Omental fat pad (tissue), 4 donors: ENCODE data around the gene MVB12A. TPM values are rescaled to one million over a fixed set of nuclear protein-coding genes. Genes with fewer than 3 reads are reported as not detected.

Source experiments
- ATAC-seq: fragments of 150-250 bp; one replicate; pipeline ENCODE4 v1.9.1; 2016; ENCODE audit warnings: mild to moderate bottlenecking, moderate library complexity; ENCODE audit not compliant: low FRiP score
- DNase-seq: peaks from one replicate; pipeline ENCODE4 v3.0.0-alpha.2; 2019; ENCODE audit warnings: low spot score
- CTCF ChIP-seq, 3 donors: fragments of 450-650 bp; IDR thresholded peaks; one replicate each; pipeline ENCODE4 v1.5.1; 2016 to 2017; ENCODE audit warnings: antibody characterized with exemption in 3 of 3, mild to moderate bottlenecking in 3 of 3, moderate library complexity in 2 of 3
- total RNA-seq, 4 donors: library from RNA; depleted of rRNA; stranded (reverse); fragments of >200 nt; gene quantifications; one replicate each; pipeline ENCODE4 v1.1.0, GENCODE V29; 2016

The MVB12A gene
- total RNA-seq, 4 donors from 2014 or later, result 34.1 to 65.0 (median 45.9) TPM

- no peak for ATAC-seq
- DNase-seq, result no peak
- no peak for TF ChIP-seq CTCF (IDR thresholded peaks at IDR 0.05)
Observed at GRCh38 chr19:17471410-17472125, 51.7 kb downstream of the MVB12A start.

- no peak for DNase-seq
- no peak for TF ChIP-seq CTCF (IDR thresholded peaks at IDR 0.05)
- ATAC-seq, result no peak
Observed at GRCh38 chr19:17473041-17473440, 53.2 kb downstream of the MVB12A start.

Other genes starting within 250 kb of the MVB12A start
- gene USE1, start 204.7 kb upstream of the MVB12A start, total RNA-seq, result 10 to 100 TPM; 14.5 to 22.3 (median 20.7) TPM
- gene OCEL1, start 193.8 kb upstream of the MVB12A start, total RNA-seq, result 10 to 100 TPM in 1 of 4 donors, 1 to 10 TPM in 3; 6.7 to 17.7 (median 9.3) TPM
- 10 to 100 TPM; 16.9 to 45.4 (median 29.8) TPM for gene NR2F6, start 174.1 kb upstream of the MVB12A start, total RNA-seq
- 10 to 100 TPM in 1 of 4 donors, 1 to 10 TPM in 3; 2.4 to 43.3 (median 5.8) TPM for gene USHBP1, start 155.3 kb upstream of the MVB12A start, total RNA-seq
- gene BABAM1, start 152.6 kb upstream of the MVB12A start, total RNA-seq, result 10 to 100 TPM; 46.0 to 62.1 (median 59.1) TPM
- under 1 TPM; 0.47 to 0.82 (median 0.52) TPM for gene ANKLE1, start 138.1 kb upstream of the MVB12A start, total RNA-seq
- gene ABHD8, start 116.6 kb upstream of the MVB12A start, total RNA-seq, result 10 to 100 TPM in 2 of 4 donors, 1 to 10 TPM in 2; 6.1 to 13.2 (median 11.1) TPM
- 100 to 1,000 TPM in 3 of 4 donors, 10 to 100 TPM in 1; 87.9 to 134 (median 119) TPM for gene MRPL34, start 114.2 kb upstream of the MVB12A start, total RNA-seq
- gene DDA1, start 110.5 kb upstream of the MVB12A start, total RNA-seq, result 10 to 100 TPM in 3 of 4 donors, 1 to 10 TPM in 1; 4.6 to 44.4 (median 23.8) TPM
- 1 to 10 TPM; 5.5 to 6.1 (median 5.8) TPM for gene ANO8, start 85.2 kb upstream of the MVB12A start, total RNA-seq
- 10 to 100 TPM in 2 of 4 donors, 1 to 10 TPM in 2; 7.2 to 36.4 (median 12.0) TPM for gene GTPBP3, start 82.5 kb upstream of the MVB12A start, total RNA-seq
- gene PLVAP, start 42.7 kb upstream of the MVB12A start, total RNA-seq, result 100 to 1,000 TPM in 2 of 4 donors, 10 to 100 TPM in 2; 39.7 to 139 (median 114) TPM
- 1 to 10 TPM in 1 of 4 donors, under 1 TPM in 1, not detected in 2; 0.93 to 1.7 TPM for gene CCDC194, start 25.9 kb upstream of the MVB12A start, total RNA-seq
- gene BST2, start 14.4 kb upstream of the MVB12A start, total RNA-seq, result 100 to 1,000 TPM; 126 to 368 (median 146) TPM
- gene TMEM221, start 28.6 kb downstream of the MVB12A start, total RNA-seq, result 1 to 10 TPM in 1 of 4 donors, under 1 TPM in 2, not detected in 1; 0.38 to 1.9 (median 0.46) TPM
- gene NXNL1, start 40.9 kb downstream of the MVB12A start, total RNA-seq, result not detected
- gene SLC27A1, start 50.5 kb downstream of the MVB12A start, total RNA-seq, result 10 to 100 TPM; 26.6 to 52.8 (median 40.4) TPM
- gene PGLS, start 91.6 kb downstream of the MVB12A start, total RNA-seq, result 10 to 100 TPM; 57.8 to 92.5 (median 69.0) TPM
- 100 to 1,000 TPM in 3 of 4 donors, 10 to 100 TPM in 1; 70.0 to 141 (median 115) TPM for gene COLGALT1, start 135.6 kb downstream of the MVB12A start, total RNA-seq